HepG2 (cell line): ENCODE data around the gene SMAD6. TPM values are rescaled to one million over a fixed set of nuclear protein-coding genes. Genes with fewer than 3 reads are reported as not detected.

Source experiments
- CREB3 ChIP-seq: sonication (generic); formaldehyde crosslinking; IDR thresholded peaks from 2 replicates; pipeline ENCODE4 v1.5.0; 2020; ENCODE audit warnings: missing genetic modification reagents
- CTCF ChIP-seq: sonication (generic); formaldehyde crosslinking; IDR thresholded peaks from 2 replicates; pipeline ENCODE4 v1.5.0; 2020; ENCODE audit warnings: mild to moderate bottlenecking, missing genetic modification reagents, moderate library complexity
- FOXP1 ChIP-seq, 2 experiments: fragments of 450-650 bp in 1 of 2; IDR thresholded peaks; 2 replicates each; pipeline ENCODE4 v1.6.1; 2017 to 2018; ENCODE audit warnings: antibody characterized with exemption in 1 of 2
- NR2F1 ChIP-seq, 2 experiments: fragments of 450-650 bp in 1 of 2; formaldehyde crosslinking in 1 of 2; IDR thresholded peaks; 2 replicates each; pipeline versions ENCODE4 v1.5.0 to v1.6.1; 2016 to 2020; ENCODE audit warnings: mild to moderate bottlenecking in 1 of 2, missing compliant biosample characterization in 1 of 2, missing genetic modification reagents in 1 of 2, moderate library complexity in 1 of 2
- PREB ChIP-seq: sonication (generic); formaldehyde crosslinking; IDR thresholded peaks from 2 replicates; pipeline ENCODE4 v1.4.0; 2020; ENCODE audit warnings: missing genetic modification reagents
- RAD21 ChIP-seq: fragments of 450-650 bp; formaldehyde crosslinking; IDR thresholded peaks from 2 replicates; pipeline ENCODE4 v1.5.0; 2020; ENCODE audit warnings: mild to moderate bottlenecking
- REPIN1 ChIP-seq: sonication (generic); formaldehyde crosslinking; IDR thresholded peaks from 2 replicates; pipeline ENCODE4 v1.8.0; 2022; ENCODE audit warnings: missing genetic modification reagents, low read depth, mild to moderate bottlenecking, borderline replicate concordance
- REXO4 ChIP-seq: sonication (generic); formaldehyde crosslinking; IDR thresholded peaks from 2 replicates; pipeline ENCODE4 v1.8.0; 2022; ENCODE audit warnings: missing genetic modification reagents, mild to moderate bottlenecking, borderline replicate concordance
- SAP130 ChIP-seq: IDR thresholded peaks from 2 replicates; pipeline ENCODE4 v1.6.1; 2016; ENCODE audit warnings: low read depth
- SOX13 ChIP-seq, 3 experiments: fragments of 450-650 bp in 1 of 3; sonication (generic) in 1 of 3; formaldehyde crosslinking in 1 of 3; IDR thresholded peaks in 2 of 3; conservative IDR thresholded peaks in 1 of 3; 2 replicates each; pipeline versions ENCODE4 v1.5.0 to v1.6.1; 2016 to 2020; ENCODE audit warnings: antibody characterized with exemption in 1 of 3, mild to moderate bottlenecking in 1 of 3, missing compliant biosample characterization in 1 of 3, missing genetic modification reagents in 1 of 3, moderate library complexity in 1 of 3
- TEAD2 ChIP-seq: sonication (generic); formaldehyde crosslinking; IDR thresholded peaks from 2 replicates; pipeline ENCODE4 v1.9.0; 2021; ENCODE audit warnings: missing genetic modification reagents
- ZBTB3 ChIP-seq: sonication (generic); formaldehyde crosslinking; IDR thresholded peaks from 2 replicates; pipeline ENCODE4 v1.4.0; 2020; ENCODE audit warnings: low read depth, mild to moderate bottlenecking, moderate library complexity, missing genetic modification reagents, borderline replicate concordance
- ZNF646 ChIP-seq: sonication (generic); formaldehyde crosslinking; IDR thresholded peaks from 2 replicates; pipeline ENCODE4 v1.9.0; 2021; ENCODE audit warnings: mild to moderate bottlenecking, missing genetic modification reagents
- polyA plus RNA-seq, 8 experiments: library from polyadenylated mRNA; depleted of rRNA in 3 of 8; stranded (reverse) in 7 of 8; unstranded in 1 of 8; fragments of >200 nt; fragmentation: Illumina TruSeq in 4 of 8; extraction: Trizol in 4 of 8; gene quantifications; 2 replicates each; pipeline versions ENCODE4 v1.2.1 to v1.2.3, GENCODE V29; 2011 to 2016; ENCODE audit warnings: low read depth in 4 of 8, missing spikeins in 1 of 8, mixed read lengths in 1 of 8; ENCODE audit not compliant: insufficient read depth in 1 of 8
- total RNA-seq, 5 experiments: library from RNA; depleted of rRNA; stranded (reverse); fragments of >200 nt; fragmentation: Illumina TruSeq; extraction: Trizol; gene quantifications; 2 replicates each; pipeline ENCODE4 v1.2.3, GENCODE V29; 2016; ENCODE audit warnings: low read depth in 1 of 5

SMAD6 gene
- total and polyA plus RNA-seq, 2 of the 13 experiments (the other 11 are each of a cell fraction or from before 2014, with no cell fraction given): 3.3 to 4.4 TPM

- TF ChIP-seq SAP130: peak; percentile 60
- TF ChIP-seq CREB3 (CRISPR knock-in tag): no peak
- TF ChIP-seq RAD21: peak; percentile 41; the same call in 1 of the 2 replicates
- no peak for TF ChIP-seq REXO4 (CRISPR knock-in tag)
- TF ChIP-seq PREB (CRISPR knock-in tag): no peak
- no peak for TF ChIP-seq NR2F1 (CRISPR knock-in tag; IDR thresholded peaks at IDR 0.05)
- TF ChIP-seq SOX13 (IDR thresholded peaks at IDR 0.05): no peak
- peak in 1 of 2 experiments; percentile 52; a peak in 2 of 4 replicates for TF ChIP-seq SOX13 (CRISPR knock-in tag; conservative IDR thresholded peaks at IDR 0.05 in 1 of 2, IDR thresholded peaks at IDR 0.05 in 1 of 2)
- TF ChIP-seq TEAD2 (CRISPR knock-in tag): no peak
- no peak for TF ChIP-seq REPIN1 (CRISPR knock-in tag)
- no peak for TF ChIP-seq FOXP1 (IDR thresholded peaks at IDR 0.05)
- TF ChIP-seq FOXP1 (CRISPR knock-in tag; IDR thresholded peaks at IDR 0.05): peak; percentile 47
- no peak for TF ChIP-seq ZNF646 (CRISPR knock-in tag)
- peak; percentile 51 for TF ChIP-seq CTCF
- TF ChIP-seq ZBTB3: no peak
These were observed 22.4 kb upstream of the SMAD6 start (continued) for GRCh38 chr15:66679657-66680108.
